ENCODE measurements around the gene IGFALS.

The IGFALS gene

GRCh38 chr16:1766231-1766630, 27.3 kb downstream of the IGFALS start:
- DNase-seq (ENCODE audit: low spot score), result no peak

GRCh38 chr16:1765826-1766225, 27.7 kb downstream of the IGFALS start:
- DNase-seq (ENCODE audit: low spot score), result no peak

GRCh38 chr16:1764971-1765370, 28.5 kb downstream of the IGFALS start:
- DNase-seq (ENCODE audit: low spot score), result no peak

GRCh38 chr16:1763521-1764511, 29.7 kb downstream of the IGFALS start:
- no peak for DNase-seq (ENCODE audit: low spot score)

GRCh38 chr16:1762879-1763520, 30.5 kb downstream of the IGFALS start:
- no peak for DNase-seq (ENCODE audit: low spot score)

- no peak for DNase-seq (ENCODE audit: low spot score)
Observed at GRCh38 chr16:1762196-1762878, 31.2 kb downstream of the IGFALS start.

- no peak for DNase-seq (ENCODE audit: low spot score)
Observed at GRCh38 chr16:1761751-1762150, 31.8 kb downstream of the IGFALS start.

GRCh38 chr16:1760911-1761310, 32.6 kb downstream of the IGFALS start:
- DNase-seq (ENCODE audit: low spot score), result no peak

- no peak for DNase-seq (ENCODE audit: low spot score)
Observed at GRCh38 chr16:1759511-1759910, 34.0 kb downstream of the IGFALS start.

- DNase-seq (ENCODE audit: low spot score), result no peak
Observed at GRCh38 chr16:1758923-1759322, 34.6 kb downstream of the IGFALS start.

- DNase-seq (ENCODE audit: low spot score), result no peak
Observed at GRCh38 chr16:1757714-1758461, 35.6 kb downstream of the IGFALS start.

- no peak for DNase-seq (ENCODE audit: low spot score)
Observed at GRCh38 chr16:1754204-1754603, 39.3 kb downstream of the IGFALS start.

GRCh38 chr16:1752853-1753252, 40.7 kb downstream of the IGFALS start:
- no peak for DNase-seq (ENCODE audit: low spot score)

GRCh38 chr16:1751946-1752345, 41.6 kb downstream of the IGFALS start:
- DNase-seq (ENCODE audit: low spot score), result no peak

- no peak for DNase-seq (ENCODE audit: low spot score)
Observed at GRCh38 chr16:1749152-1750117, 44.1 kb downstream of the IGFALS start.

- no peak for DNase-seq (ENCODE audit: low spot score)
Observed at GRCh38 chr16:1747934-1748333, 45.6 kb downstream of the IGFALS start.

- no peak for DNase-seq (ENCODE audit: low spot score)
Observed at GRCh38 chr16:1746693-1747195, 46.8 kb downstream of the IGFALS start.

- DNase-seq (ENCODE audit: low spot score), result no peak
Observed at GRCh38 chr16:1745900-1746692, 47.4 kb downstream of the IGFALS start.

- DNase-seq (ENCODE audit: low spot score), result no peak
Observed at GRCh38 chr16:1745181-1745899, 48.2 kb downstream of the IGFALS start.
